Lung (tissue), 12 donors: Measurements from ENCODE around the gene ARHGEF2. TPM values are rescaled to one million over a fixed set of nuclear protein-coding genes. Genes with fewer than 3 reads are reported as not detected.
A peak's percentile ranks its signal among the peaks of the same experiment; 100 is the strongest.
"Not testable (repeated sequence)": the region's sequence is repeated elsewhere in the genome, so short reads cannot be mapped to it uniquely, and the experiment has no call there.

Source experiments
- ATAC-seq: fragments of 200-7000 bp; cut with Tn5 transposase; one replicate; pipeline ENCODE4 v1.9.1; 2020; ENCODE audit warnings: moderate number of reproducible peaks; ENCODE audit not compliant: insufficient read depth, low FRiP score
- DNase-seq, 3 donors: peaks; one replicate each; pipeline ENCODE4 v3.0.0-alpha.2; 2013 to 2017
- H3K27ac ChIP-seq, 2 donors: one replicate each; pipeline ENCODE4 v1.5.1; 2013; ENCODE audit warnings: mild to moderate bottlenecking in 2 of 2, moderate library complexity in 2 of 2, control low read depth in 1 of 2, inconsistent platforms in 1 of 2, low read depth in 1 of 2, low read length in 1 of 2
- H3K27me3 ChIP-seq, 3 donors: one replicate each; pipeline ENCODE4 v1.5.1; 2013; ENCODE audit warnings: low read length in 2 of 3; ENCODE audit not compliant: control insufficient read depth in 3 of 3, insufficient read depth in 3 of 3
- H3K36me3 ChIP-seq, 4 donors: one replicate each; pipeline ENCODE4 v1.5.1; 2013; ENCODE audit warnings: low read length in 4 of 4, mild to moderate bottlenecking in 1 of 4, moderate library complexity in 1 of 4; ENCODE audit not compliant: control insufficient read depth in 4 of 4, insufficient read depth in 4 of 4
- H3K4me1 ChIP-seq, 5 donors: one replicate each; pipeline ENCODE4 v1.5.1; 2013; ENCODE audit warnings: low read length in 5 of 5, mild to moderate bottlenecking in 2 of 5, moderate library complexity in 1 of 5; ENCODE audit not compliant: control insufficient read depth in 5 of 5, insufficient read depth in 5 of 5
- H3K4me3 ChIP-seq: one replicate; pipeline ENCODE4 v1.5.1; 2013; ENCODE audit warnings: mild to moderate bottlenecking, control low read depth, moderate library complexity
- H3K9ac ChIP-seq, 2 donors: one replicate each; pipeline ENCODE4 v1.5.1; 2013; ENCODE audit warnings: low read length in 2 of 2, control low read depth in 1 of 2; ENCODE audit not compliant: insufficient read depth in 1 of 2
- H3K9me3 ChIP-seq, 4 donors: one replicate each; pipeline ENCODE4 v1.5.1; 2013; ENCODE audit warnings: low read length in 3 of 4, mild to moderate bottlenecking in 1 of 4, moderate library complexity in 1 of 4; ENCODE audit not compliant: control insufficient read depth in 4 of 4, insufficient read depth in 3 of 4
- WGBS, 2 donors: extraction: QIAGEN DNeasy Blood & Tissue Kit; methylation state at CpG; one replicate each; pipeline ENCODE4 v1.1.7; 2013; 5-methylcytosine and 5-hydroxymethylcytosine counted together
- polyA plus RNA-seq, 2 donors: library from polyadenylated mRNA; stranded (reverse); fragments of 200-250 nt; gene quantifications; one replicate each; pipeline ENCODE4 v1.2.1, GENCODE V29; 2013
- total RNA-seq, 2 donors: library from RNA; depleted of rRNA in 1 of 2; stranded (reverse); fragments of >200 nt in 1 of 2; gene quantifications; one replicate each; pipeline ENCODE4 v1.2.1, GENCODE V29; 2014 to 2021
- TF ChIP-seq, protein P1 (sequence below): IDR thresholded peaks from 2 replicates; pipeline ENCODE4 v1.5.1; 2012; ENCODE audit warnings: mild to moderate bottlenecking; ENCODE audit errors: control extremely low read depth, extremely low read depth
- donor health status: control.
- donor health status: control.
- donor health status: Bipolar disorder and iron deficiency.
- donor health status: healthy.
- donor health status: DM: yes; HTN: yes; CAD: no.

ARHGEF2 gene
- total and polyA plus RNA-seq, 4 donors = 72.0 to 289 (median 120) TPM

GRCh38 chr1:155932487-155932886, 45.9 kb downstream of the ARHGEF2 start:
- H3K27ac ChIP-seq = no peak overlapping the region
- H3K9me3 ChIP-seq = no peaks in the 10 kb centered on the region
- H3K4me1 ChIP-seq = peaks cover 6 to 31% (median 9%) of the 10 kb centered on the region in 5 donors
- peaks cover 7 to 31% (median 18%) of the 10 kb centered on the region in 4 donors for H3K36me3 ChIP-seq
- DNase-seq = no peak
- no peak for ATAC-seq
- H3K4me3 ChIP-seq = no peak overlapping the region
- WGBS, 2 donors = 78 to 88% methylated on average over 5 of the region's 5 CpGs
- H3K9ac ChIP-seq = no peak overlapping the region
- TF ChIP-seq, protein P1, sequence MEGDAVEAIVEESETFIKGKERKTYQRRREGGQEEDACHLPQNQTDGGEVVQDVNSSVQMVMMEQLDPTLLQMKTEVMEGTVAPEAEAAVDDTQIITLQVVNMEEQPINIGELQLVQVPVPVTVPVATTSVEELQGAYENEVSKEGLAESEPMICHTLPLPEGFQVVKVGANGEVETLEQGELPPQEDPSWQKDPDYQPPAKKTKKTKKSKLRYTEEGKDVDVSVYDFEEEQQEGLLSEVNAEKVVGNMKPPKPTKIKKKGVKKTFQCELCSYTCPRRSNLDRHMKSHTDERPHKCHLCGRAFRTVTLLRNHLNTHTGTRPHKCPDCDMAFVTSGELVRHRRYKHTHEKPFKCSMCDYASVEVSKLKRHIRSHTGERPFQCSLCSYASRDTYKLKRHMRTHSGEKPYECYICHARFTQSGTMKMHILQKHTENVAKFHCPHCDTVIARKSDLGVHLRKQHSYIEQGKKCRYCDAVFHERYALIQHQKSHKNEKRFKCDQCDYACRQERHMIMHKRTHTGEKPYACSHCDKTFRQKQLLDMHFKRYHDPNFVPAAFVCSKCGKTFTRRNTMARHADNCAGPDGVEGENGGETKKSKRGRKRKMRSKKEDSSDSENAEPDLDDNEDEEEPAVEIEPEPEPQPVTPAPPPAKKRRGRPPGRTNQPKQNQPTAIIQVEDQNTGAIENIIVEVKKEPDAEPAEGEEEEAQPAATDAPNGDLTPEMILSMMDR = no peak
- no peaks in the 10 kb centered on the region for H3K27me3 ChIP-seq

DNA sequence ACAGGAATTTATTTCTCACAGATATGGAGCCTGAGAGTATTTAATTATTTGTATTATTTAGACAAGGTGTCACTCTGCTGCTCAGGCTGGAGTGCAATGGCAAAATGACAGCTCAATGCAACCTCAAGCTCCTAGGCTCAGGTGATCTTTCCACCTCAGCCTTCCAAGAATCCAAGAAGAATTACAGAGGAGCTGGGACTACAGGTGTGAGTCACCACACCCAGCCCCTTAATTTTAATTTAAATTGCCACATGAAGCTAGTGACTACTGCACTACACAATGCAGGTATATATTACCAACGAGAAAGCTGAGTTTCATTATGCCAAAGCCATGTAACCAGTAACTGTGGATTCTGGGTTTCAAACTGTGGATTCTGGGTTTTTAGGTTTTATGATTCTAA, 46.3 kb downstream of the ARHGEF2 start:
- no peak for ATAC-seq
- Histone ChIP-seq H3K9me3 (no peaks in the 10 kb centered on the region), H3K9ac (no peak overlapping the region), H3K27ac (no peak overlapping the region), H3K36me3 (peaks cover 9 to 35% (median 19%) of the 10 kb centered on the region in 4 donors), H3K27me3 (no peaks in the 10 kb centered on the region), H3K4me1 (peaks cover 6 to 31% (median 9%) of the 10 kb centered on the region in 5 donors), H3K4me3 (no peak overlapping the region)
- WGBS, 2 donors = 60 to 87% methylated on average over 1 of the region's 1 CpG
- TF ChIP-seq, protein P1 = no peak
- no peak for DNase-seq

DNA sequence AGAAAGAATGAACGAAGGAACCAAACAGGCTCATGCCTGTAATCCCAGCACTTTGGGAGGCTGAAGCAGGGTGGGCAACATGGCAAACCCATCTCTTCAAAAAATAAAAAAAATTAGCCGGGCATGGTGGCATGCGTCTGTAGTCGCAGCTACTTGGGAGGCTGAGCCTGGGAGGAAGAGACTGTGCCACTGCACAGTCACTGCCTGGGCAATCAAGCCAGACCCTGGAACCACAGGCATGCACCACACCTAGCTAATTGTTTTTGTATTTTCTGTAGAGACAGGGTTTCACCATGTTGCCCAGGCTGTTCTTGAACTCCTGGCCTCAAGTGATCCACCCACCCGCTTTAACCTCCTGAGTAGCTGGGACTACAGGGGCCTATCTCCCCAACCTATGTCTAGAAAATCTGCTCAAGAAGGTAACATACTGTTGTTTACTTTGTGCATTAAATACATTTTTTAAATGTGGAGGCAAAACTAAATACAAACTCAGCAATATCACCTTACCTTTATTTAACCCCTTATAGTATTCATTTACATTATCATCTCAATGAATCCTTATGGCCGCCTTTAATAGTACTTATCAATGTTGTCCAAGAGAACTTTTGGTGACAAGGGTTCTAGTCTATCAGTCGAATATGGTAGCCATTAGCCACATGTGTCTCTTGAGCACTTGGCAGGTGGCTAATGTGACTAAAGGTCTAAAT, 46.9 kb downstream of the ARHGEF2 start:
- no peak for DNase-seq
- Histone ChIP-seq H3K36me3 (peaks cover 15 to 41% (median 25%) of the 10 kb centered on the region in 4 donors), H3K4me1 (peaks cover 6 to 31% (median 9%) of the 10 kb centered on the region in 5 donors), H3K4me3 (no peak overlapping the region), H3K9me3 (no peaks in the 10 kb centered on the region), H3K27me3 (no peaks in the 10 kb centered on the region), H3K27ac (no peak overlapping the region), H3K9ac (peak overlapping the region in 1 of 2 donors; percentile 11)
- 67 to 85% methylated on average over 7 of the region's 7 CpGs for WGBS, 2 donors
- no peak for ATAC-seq
- TF ChIP-seq, protein P1 = no peak

DNA sequence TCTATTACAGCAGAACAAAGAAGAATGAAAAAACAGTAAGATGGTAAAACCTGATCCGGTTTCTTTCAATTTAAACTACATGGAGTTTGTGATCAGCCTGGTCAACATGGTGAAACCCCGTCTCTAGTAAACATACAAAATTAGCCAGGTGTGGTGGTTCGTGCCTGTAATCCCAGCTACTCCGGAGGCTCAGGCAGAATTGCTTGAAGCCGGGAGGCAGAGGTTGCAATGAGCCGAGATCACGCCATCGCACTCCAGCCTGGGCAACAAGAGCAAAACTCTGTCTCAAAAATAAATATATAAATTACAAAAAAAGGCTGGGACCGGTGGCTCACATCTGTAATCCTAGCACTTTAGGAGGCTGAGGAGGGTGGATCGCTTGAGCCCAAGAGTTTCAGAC, 47.6 kb downstream of the ARHGEF2 start:
- Histone ChIP-seq H3K4me1 (peaks cover 6 to 31% (median 9%) of the 10 kb centered on the region in 5 donors), H3K36me3 (peaks cover 20 to 44% (median 30%) of the 10 kb centered on the region in 4 donors)
- not testable (repeated sequence) for H3K4me3 ChIP-seq, H3K27ac ChIP-seq, DNase-seq, H3K27me3 ChIP-seq, H3K9ac ChIP-seq, ATAC-seq, H3K9me3 ChIP-seq
- 73 to 84% methylated on average over 10 of the region's 10 CpGs for WGBS, 2 donors
